HG02840 (cell line): ENCODE results near the gene MGAT4A.

ENCODE experiments used
- ATAC-seq: cut with Tn5 transposase; IDR thresholded peaks from one replicate; pipeline ENCODE4 v1.9.1; 2021; ENCODE audit warnings: mild to moderate bottlenecking, moderate library complexity, moderate number of reproducible peaks; ENCODE audit not compliant: unreplicated experiment, low FRiP score

Gene MGAT4A

DNA sequence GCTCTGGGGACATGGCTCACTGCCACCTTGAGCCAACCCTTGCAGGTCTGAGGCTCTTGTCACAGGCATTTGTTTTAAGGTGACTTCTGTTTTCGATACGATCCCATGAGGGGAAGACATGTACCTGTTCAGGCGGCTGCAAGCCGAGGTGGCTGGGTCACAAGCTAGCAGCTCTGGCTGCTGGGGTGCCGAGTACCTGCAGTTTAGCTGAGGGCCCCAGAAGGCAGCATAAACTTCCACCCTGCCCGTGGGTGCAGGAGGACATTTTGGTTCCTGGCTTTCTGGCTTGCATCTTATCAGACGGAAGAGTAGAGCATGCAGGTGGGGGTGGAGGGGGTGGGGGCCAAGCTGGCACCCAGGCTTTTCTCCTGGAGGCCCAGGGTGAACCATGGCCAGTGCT lies 151.0 kb downstream of the MGAT4A start:
- ATAC-seq, result no peak

- no peak for ATAC-seq
These were observed 152.7 kb downstream of the MGAT4A start for GRCh38 chr2:98578231-98578630.

DNA sequence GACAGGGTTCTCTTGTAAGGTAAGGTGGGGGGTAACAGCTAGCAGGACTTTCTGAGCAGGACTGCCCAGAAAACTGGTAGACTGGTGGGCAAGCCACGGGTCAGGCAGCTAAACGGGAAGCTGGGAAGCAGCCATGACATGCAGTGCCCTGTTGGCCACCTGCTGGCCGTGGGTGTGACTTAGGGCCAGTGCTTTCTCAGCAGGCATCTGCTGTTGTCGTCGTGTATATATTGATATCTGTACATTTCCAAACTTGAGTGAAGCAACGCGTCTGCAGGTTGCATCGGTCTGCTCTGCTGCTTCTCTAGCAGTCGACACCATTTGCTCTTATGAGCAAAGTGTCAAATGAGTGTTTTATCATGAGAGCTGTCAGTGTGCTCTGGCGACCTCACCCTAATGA lies 153.6 kb downstream of the MGAT4A start:
- ATAC-seq, result no peak

DNA sequence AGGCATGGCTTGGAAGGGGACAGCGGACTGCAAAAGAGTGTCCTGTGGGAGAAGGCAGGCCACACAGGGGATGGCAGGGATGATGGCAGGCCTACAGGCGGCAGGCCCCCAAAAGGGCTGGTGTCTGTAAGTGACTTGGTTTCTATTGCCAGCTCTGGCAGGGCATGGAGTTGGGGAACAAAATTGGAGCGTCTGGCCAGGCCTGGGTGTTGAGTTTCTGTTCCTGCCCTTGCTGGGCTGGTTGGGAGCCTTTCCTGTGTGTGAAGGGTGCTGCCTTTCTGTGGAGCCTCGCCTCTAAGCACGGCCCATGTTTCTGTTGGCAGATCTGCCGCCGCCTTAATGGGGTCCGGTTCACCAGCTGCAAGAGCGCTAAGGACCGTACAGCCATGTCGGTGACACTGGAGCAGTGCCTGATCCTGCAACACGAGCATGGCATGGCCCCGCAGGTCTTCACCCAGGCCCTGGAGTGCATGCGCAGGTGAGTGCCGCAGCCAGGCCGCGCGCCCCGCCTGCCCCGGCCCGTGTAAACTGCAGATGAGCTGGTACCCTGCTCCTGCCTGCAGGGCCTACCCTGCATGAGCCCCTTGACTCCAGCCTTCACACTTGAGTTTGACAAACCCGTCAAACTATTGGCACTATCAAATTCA lies 154.1 kb downstream of the MGAT4A start:
- ATAC-seq, result no peak

- ATAC-seq, result no peak
These were observed 157.5 kb downstream of the MGAT4A start for GRCh38 chr2:98573426-98573825.

GRCh38 chr2:98572676-98573075 lies 158.3 kb downstream of the MGAT4A start:
- ATAC-seq, result no peak

DNA sequence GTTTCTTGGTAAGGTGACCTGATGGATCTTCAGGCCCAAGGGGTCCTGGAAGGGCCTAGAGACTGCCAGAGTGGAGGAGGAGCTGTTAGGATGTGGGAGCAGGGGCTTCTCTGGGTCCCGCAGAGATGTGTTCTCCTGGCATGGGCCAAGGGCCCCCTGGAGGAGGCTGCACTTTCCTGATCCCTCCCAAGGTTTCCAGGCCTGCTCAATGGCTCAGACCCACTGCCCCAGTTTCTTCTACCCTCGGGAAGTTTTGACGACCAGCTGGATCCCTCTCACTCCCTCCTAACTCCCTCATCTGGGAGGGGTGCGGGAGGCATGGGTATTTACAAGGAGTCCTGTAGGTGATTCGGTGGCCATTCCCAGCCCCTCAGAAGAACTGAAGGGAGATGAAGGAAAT lies 158.7 kb downstream of the MGAT4A start:
- ATAC-seq, result no peak

- ATAC-seq, result no peak
These were observed 159.1 kb downstream of the MGAT4A start for GRCh38 chr2:98571796-98572195.

DNA sequence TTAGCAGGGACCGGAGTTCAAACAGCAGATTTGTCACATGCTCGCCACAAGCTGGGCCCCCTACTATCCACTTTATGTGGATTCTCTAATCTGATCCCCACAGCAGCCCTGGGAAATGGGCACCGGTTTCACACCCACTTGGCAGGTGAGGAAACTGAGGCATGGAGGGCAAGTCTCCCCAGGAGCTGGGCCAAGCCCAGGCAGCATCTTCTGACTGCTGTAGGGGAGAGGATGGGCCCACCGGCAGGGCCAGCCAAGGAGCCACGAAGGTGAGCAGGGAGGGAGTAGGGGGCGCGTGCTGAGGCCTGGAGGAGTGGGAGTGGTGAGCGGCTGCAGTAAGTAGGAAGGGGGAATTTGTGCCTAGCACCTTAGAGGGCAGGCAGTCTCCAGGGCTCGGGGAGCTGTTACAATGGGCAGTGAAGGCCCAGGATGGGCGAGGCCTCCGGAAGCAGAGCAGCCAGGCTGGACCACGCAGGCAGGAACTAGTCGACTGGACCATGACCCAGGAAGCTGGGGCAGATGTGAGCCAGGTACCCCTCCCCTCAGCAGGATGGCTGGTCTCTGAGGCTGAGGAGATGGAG lies 159.7 kb downstream of the MGAT4A start:
- ATAC-seq, result no peak

GRCh38 chr2:98570356-98570755 lies 160.6 kb downstream of the MGAT4A start:
- ATAC-seq, result no peak

- ATAC-seq, result no peak
These were observed 161.0 kb downstream of the MGAT4A start for GRCh38 chr2:98569915-98570314.

- no peak for ATAC-seq
These were observed 161.6 kb downstream of the MGAT4A start for GRCh38 chr2:98569197-98569793.
